ENCODE data around the gene ST7. TPM values are rescaled to one million over a fixed set of nuclear protein-coding genes. Genes with fewer than 3 reads are reported as not detected.

ST7 gene
- total and polyA plus RNA-seq, 2 donors (not counting 1 experiment from before 2014, with no cell fraction given), result 2.3 to 4.6 TPM

GRCh38 chr7:116986611-116987565, 33.6 kb downstream of the ST7 start:
- Histone ChIP-seq H3K27me3 (replicated peaks in 1 of 4; ENCODE audit: control extremely low read depth in 1 of 4, control insufficient read depth in 3 of 4, insufficient read depth in 4 of 4, low read length in 3 of 4) (no peaks in the 10 kb centered on the region), H3K36me3 (replicated peaks in 1 of 2; ENCODE audit: control extremely low read depth in 1 of 2, control insufficient read depth in 1 of 2, extremely low read depth in 1 of 2, insufficient read depth in 2 of 2, low read length in 1 of 2) (no peaks in the 10 kb centered on the region), H3K4me3 (ENCODE audit: control extremely low read depth in 1 of 5, extremely low read depth in 1 of 5, insufficient read depth in 1 of 5, low read depth in 2 of 5, low read length in 4 of 5) (no peak overlapping the region), H3K79me2 (ENCODE audit: control insufficient read depth, insufficient read depth, low read length) (no peaks in the 10 kb centered on the region), H3K9ac (ENCODE audit: low read length) (no peak overlapping the region), H4K20me1 (ENCODE audit: control insufficient read depth, insufficient read depth, low read length, poor library complexity, severe bottlenecking) (no peaks in the 10 kb centered on the region), H3K4me1 (ENCODE audit: control insufficient read depth in 2 of 2, insufficient read depth in 2 of 2, low read length in 2 of 2) (no peaks in the 10 kb centered on the region), H3K4me2 (replicated peaks; ENCODE audit: low read depth, low read length, poor library complexity, severe bottlenecking) (no peak overlapping the region), H3K27ac (ENCODE audit: low read length in 2 of 2) (no peak overlapping the region), H3K9me3 (ENCODE audit: control extremely low read depth in 1 of 3, control insufficient read depth in 2 of 3, insufficient read depth in 1 of 3, low read length in 2 of 3) (no peaks in the 10 kb centered on the region), H2AFZ (ENCODE audit: insufficient read depth, low read depth, low read length, poor library complexity, severe bottlenecking) (no peak overlapping the region)
- intact Hi-C loops (cut with micrococcal nuclease), result no loop called here
- Mint-ChIP-seq H3K4me3 (no peak overlapping the region), H3K27ac (no peak overlapping the region), H3K4me1 (no peaks in the 10 kb centered on the region), H3K27me3 (no peaks in the 10 kb centered on the region), H3K9me3 (ENCODE audit: insufficient read depth) (no peaks in the 10 kb centered on the region)
- ATAC-seq (ENCODE audit: low read depth) (no peak), DNase-seq (no peak)
- TF ChIP-seq EZH2 (IDR thresholded peaks at IDR 0.05; ENCODE audit: borderline replicate concordance, insufficient read depth, low read depth, low read length, poor library complexity, severe bottlenecking), result no peak
- TF ChIP-seq CTCF (IDR thresholded peaks at IDR 0.05), result no peak
- ChIA-PET CTCF (interaction anchor here (0.6 to 8.0 kb wide), 6 partner anchors 22 to 141 kb away, joined by 3 to 226 read pairs (median 21); no protein-coding TSS in a partner anchor), POLR2A (no interaction called here)
- 80% methylated on average over 4 of the region's 4 CpGs for WGBS (ENCODE audit: insufficient coverage)
